CD1c-positive myeloid dendritic cell (primary cell): ENCODE data around the gene UBE2G2.

Experiments
- DNase-seq: peaks from one replicate; pipeline ENCODE4 v3.0.0-alpha.2; 2016; ENCODE audit errors: extremely low spot score

Gene UBE2G2

DNA sequence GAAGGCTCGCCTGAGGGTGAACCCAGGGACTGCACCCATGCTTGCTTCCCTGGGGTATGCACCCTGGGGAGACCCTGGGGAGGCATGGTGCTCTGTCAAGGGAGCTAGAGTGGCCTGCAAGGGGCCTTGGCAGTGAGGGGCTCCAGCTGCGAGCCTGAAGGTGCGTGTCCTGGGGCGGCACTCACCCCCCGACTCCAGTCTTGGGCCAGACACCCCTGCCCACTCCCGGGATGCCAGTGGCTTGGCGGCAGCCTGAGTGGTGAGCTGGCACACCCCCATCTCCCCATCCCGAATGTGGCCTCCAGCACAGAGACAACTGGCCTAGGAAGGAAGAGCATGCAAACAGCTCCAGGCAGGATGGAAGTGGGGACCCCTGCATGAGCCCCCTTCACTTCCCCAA lies 13.6 kb upstream of the UBE2G2 start:
- DNase-seq, result no peak

GRCh38 chr21:44814498-44815023 lies 12.9 kb upstream of the UBE2G2 start:
- no peak for DNase-seq

DNA sequence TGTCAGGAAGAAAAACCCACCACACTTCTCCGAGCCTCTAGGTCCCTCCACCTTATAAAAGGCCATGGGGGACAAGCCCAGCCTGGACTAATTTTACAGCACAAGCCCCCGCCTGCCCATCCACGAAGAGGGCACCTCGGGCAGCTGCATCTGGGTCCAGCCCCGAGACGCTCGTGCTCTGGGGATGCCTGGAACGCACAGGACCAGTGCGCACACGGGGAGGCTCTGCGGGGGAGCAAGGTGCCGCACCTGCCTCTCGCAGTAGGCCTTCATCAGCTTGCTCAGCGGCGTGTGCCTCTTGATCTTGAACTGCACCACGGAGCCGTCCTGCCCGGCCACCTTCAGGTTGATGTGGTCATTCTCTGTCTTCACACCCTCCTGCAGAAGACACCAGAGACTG lies 12.1 kb upstream of the UBE2G2 start:
- DNase-seq, result no peak

- no peak for DNase-seq
Observed at GRCh38 chr21:44813149-44813548, 11.5 kb upstream of the UBE2G2 start.

GRCh38 chr21:44812640-44813039 lies 11.0 kb upstream of the UBE2G2 start:
- no peak for DNase-seq

- DNase-seq, result no peak
Observed at GRCh38 chr21:44810779-44811178, 9.2 kb upstream of the UBE2G2 start.

DNA sequence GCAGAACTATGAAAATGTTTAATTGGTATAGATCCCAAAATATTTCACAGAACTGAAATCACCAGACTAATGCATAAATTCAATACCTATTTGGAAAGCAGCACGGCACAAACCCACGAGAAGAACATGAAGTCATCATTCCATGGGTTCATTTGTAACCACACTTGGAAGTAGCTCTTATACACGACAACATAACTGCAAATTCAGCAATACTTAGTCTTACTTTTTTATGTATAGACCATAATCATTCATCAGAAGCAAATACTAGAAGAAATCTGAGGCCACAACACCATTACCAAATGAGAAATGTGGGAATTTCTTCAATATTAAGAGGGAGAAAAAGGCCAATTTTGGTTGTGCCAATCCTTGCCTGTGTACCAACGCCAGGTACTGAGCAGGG lies 4.2 kb upstream of the UBE2G2 start:
- DNase-seq, result no peak

- DNase-seq, result no peak
Observed at GRCh38 chr21:44805226-44805625, 3.6 kb upstream of the UBE2G2 start.

GRCh38 chr21:44804762-44805161 lies 3.1 kb upstream of the UBE2G2 start:
- no peak for DNase-seq

GRCh38 chr21:44803651-44804050 lies 2.0 kb upstream of the UBE2G2 start:
- DNase-seq, result no peak

DNA sequence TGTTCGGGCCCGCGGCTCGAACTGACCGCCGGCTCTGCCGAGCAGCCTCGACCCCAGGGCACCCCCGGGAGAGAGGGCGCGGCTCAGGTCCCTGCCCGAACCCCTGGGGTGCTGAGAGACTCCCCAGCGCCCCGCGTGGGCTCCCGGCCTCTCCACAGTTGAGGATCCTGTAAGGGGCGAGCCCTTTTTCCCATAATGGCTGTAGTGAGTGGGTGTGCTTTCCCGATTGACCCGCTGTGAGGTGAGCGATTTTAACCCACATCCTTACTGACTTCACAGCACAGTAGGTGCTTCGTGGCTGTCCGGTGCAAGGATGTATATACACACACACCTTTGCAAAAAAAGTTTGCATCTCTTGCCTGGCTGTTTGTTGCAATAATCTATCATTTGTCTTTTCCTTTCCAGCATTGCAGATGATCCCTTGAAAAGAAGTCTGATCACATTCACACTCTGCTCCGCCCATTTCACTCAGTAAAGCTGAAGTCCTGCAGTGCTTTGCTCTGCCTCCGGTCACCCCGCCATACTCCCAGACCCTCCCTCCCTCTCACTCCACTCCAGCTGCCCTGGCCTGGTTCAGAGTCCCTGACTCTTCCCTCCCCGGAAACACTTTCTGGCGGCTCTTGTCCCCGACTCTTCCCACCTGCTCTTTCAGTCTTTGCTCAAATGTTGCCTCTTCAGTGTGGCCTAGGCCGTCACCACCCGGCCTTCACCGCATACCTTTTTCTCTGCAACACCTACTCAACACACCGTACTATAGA lies 955 bp upstream of the UBE2G2 start:
- DNase-seq, result no peak

DNA sequence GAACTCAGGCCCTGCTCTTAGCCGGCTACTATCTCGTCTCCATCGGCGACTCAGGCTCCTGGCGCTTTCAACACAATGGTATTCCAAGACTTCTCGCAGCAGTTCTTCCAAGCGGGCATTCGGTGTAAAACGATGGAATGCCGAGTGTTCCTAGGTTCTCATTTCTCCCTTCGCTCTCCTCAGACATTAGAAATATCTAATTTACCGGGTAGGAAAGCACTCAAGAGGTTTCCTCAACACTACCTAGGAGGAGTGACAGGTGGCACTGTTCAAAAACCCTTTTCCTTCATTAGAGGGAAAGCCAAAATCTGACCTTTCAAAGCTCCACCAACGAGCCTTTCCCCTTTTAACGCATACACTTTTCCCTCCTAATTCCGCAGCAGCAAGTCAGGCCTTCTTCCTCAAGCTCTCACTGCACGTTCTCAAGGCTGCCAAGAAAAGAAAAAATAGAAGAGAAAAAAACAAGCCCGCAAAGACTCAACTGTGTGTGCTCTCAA lies 601 bp downstream of the UBE2G2 start:
- DNase-seq, result peak; percentile 38

GRCh38 chr21:44800103-44800502 lies 1.5 kb downstream of the UBE2G2 start:
- DNase-seq, result no peak

GRCh38 chr21:44799646-44800045 lies 2.0 kb downstream of the UBE2G2 start:
- DNase-seq, result no peak

GRCh38 chr21:44797775-44798174 lies 3.8 kb downstream of the UBE2G2 start:
- no peak for DNase-seq

DNA sequence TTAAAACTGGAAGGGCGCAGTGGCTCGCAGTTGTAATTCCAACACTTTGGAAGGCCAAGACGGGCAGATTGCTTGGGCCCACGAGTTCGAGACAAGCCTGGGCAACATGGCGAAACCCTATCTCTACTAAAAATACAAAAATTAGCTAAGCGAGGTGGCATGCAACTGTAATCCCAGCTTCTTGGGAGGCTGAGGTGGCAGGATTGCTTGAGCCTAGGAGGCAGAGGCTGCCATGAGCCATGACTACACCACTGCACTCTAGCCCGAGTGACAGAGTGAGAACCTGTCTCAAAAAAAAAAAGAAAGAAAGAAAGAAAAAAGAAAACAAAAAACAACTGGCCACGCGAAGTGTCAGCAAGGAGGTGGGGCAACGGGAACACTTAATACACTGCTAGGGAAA lies 6.3 kb downstream of the UBE2G2 start:
- DNase-seq, result no peak

- DNase-seq, result no peak
Observed at GRCh38 chr21:44793592-44794374, 7.8 kb downstream of the UBE2G2 start.

DNA sequence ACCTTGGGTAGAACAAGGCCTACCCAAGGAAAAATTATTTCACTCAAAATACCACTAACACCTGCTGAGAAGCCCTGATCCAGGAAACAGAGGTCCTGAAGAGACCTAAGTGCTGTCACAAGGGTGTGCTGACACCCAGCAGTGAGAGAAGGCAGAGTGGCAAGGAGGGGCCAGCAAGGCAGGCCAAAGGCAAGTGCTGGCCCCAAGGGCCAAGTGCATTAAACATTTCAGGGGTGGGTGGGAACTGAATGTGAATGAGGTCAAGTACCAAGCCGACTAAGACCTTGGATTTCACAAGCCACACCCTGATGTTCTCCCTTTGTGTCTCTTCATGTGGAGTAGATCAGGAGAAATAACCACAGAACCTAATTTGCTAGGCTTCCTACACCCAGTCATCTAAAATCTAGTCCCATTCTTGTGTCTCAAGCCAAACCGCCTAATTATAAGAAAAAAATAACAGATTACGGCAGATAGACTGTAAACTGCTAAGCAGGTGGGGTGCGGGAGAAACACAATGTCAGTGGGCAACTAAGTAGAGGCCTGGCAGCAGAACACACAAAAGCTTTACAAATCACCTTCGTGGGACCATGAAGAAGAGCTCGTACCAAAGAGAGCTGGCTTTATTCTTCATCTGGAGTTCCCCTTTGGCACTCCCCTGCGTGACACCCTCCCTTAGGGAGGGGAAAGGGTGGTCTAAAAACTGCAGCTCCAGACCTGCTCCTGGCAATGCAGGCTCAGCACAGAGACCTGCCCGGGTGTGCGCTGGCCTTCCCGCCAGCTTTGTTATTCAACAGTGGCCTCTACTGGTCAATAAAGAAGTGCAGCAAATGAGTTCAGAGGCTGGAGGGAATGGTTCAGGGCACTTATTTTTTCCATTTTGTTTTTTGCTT lies 8.7 kb downstream of the UBE2G2 start:
- DNase-seq, result peak; percentile 68

DNA sequence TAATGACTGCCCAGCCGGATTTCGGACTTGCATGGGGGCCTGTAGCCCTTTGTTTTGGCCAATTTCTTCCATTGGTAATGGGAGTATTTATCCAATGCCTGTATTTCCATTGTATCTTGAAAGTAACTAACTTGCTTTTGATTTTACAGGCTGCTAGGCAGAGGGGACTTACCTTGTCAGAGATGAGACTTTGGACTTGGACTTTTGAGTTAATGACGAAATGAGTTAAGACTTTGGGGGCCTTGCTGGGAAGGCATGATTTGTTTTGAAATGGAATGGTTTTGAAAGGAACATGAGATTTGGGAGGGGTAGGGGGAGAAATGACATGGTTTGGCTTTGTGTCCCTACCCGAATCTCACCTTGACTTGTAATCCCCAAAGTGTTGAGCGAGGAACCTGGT lies 9.6 kb downstream of the UBE2G2 start:
- no peak for DNase-seq

DNA sequence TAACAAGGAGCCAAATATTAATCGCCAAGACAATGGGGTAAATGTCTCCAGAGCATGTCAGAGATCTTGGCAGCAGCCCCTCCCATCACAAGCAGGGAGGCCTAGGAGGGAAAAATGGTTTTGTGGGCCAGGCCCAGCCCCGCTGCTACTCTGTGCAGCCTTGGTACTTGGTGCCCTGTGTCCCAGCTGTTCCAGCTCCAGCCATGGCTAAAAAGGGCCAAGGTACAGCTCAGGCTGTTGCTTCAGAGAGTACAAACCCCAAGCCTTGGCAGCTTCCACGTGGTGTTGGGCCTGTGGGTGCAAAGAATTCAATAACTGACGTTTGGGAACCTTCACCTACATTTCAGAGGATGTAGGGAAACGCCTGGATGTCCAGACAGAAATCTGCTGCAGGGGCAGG lies 10.4 kb downstream of the UBE2G2 start:
- DNase-seq, result no peak

DNA sequence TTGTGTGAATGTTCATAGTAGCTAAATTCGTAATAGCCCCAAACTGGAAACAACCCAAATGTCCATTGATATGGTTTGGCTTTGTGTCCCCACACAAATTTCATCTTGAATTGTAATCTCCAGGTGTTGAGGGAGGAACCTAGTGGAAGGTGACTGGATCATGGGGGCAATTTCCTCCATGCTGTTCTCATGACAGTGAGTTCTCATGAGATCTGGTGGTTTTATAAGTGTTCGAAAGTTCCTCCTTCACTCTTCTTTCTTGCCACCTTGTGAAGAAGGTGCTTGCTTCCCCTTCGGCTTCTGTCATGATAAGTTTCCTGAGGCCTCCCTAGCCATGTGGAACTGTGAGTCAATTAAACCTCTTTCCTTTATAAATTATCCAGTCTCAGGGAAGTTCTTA lies 11.3 kb downstream of the UBE2G2 start:
- no peak for DNase-seq

GRCh38 chr21:44789880-44790279 lies 11.7 kb downstream of the UBE2G2 start:
- no peak for DNase-seq
